NCI-H526 treated with DMSO at 0.1 percent for 48 hours (cell line): Measurements from ENCODE around the gene OR5T2.
"Not testable (repeated sequence)": the region's sequence is repeated elsewhere in the genome, so short reads cannot be mapped to it uniquely, and the experiment has no call there.

Experiments used
- DNase-seq: peaks from one replicate; lab custom pipeline; 2025; lab: John Stamatoyannopoulos, UW

OR5T2 gene

DNA sequence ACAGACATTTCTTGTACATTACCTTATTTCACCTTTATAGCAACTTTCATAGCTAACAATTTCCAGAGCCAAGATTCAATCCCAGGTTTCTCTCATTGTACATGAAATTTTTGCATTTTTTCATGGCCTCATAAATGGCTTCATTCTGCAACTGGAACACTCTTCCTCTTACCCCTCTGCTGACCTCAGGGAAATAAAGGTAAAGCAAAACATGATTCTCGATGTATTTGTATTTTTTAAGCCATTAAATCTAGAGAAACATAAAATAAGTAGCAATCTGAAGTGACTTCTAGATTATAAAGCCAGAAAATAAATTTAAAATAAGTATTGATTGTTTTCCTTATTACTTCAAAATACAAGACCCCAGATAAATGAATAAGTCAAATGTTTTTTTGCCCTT lies at the start of gene OR5T2:
Gene OR5T2, minus strand, starts transcription at position 101 of the 400 bp plus-strand sequence. CDS start 1,193 bp downstream, outside the sequence.
- DNase-seq, result no peak

DNA sequence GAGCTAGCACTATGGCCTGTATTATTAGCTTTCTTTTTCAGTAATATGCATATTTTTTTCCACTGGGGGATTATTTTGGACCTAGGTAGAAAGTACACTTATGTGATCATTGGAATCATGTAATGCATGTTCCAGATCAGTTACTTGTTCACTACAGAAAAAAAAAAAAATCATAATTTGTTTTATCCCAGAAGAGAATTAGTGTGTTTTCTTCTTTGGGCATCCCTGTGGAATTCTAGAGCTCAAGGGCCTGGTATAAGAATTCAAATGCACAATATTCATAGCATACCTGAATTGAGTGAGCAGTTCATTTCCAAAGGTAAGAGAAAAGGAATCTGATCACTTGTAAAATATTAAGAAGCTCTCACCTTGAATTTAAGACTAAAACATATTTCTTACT lies 39.8 kb upstream of the OR5T2 start, which contains the start of gene OR5T1:
Gene OR5T1, plus strand, starts transcription at position 301 of the 400 bp plus-strand sequence. CDS start 1,485 bp downstream, outside the sequence.
- no peak for DNase-seq

DNA sequence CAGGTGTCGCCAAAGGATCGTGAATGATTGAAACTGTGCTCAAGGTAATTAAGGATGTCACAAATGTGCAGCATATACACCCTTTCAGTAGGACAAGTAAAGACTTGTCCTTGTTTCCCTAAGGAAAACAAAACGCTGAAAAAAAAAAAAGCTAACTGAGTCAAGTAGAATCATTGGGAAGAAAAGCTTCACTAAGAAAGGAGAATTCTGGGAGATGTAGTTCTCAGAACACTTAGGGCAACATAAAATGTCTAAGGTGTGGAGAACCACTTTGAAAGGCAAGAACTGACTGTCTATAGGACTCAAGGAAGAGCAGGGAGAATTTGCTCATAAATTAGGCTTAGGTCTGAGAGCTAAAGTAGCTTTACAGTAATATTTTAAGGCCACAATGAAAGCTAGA lies 37.0 kb upstream of the OR5T2 start:
- DNase-seq, result no peak

DNA sequence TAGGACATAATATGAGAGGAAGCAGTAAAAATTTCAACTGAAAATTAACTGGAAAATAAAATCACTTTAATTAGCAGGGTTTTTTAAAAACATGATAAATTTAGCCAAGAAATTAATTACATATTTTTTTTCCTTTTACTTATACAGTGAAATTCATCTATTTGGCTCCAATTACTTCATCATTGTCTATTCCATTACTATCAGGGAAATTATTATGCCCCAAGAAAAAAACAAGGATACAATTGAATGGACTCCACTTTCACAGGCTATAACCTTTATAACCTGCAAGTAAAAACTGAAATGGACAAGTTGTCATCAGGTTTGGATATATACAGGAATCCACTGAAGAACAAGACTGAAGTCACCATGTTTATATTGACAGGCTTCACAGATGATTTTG lies 17.9 kb upstream of the OR5T2 start, which contains the start of gene OR5T3:
Gene OR5T3, plus strand, starts transcription at position 301 of the 400 bp plus-strand sequence. Its CDS starts 0 bp downstream, at position 301.
- no peak for DNase-seq

DNA sequence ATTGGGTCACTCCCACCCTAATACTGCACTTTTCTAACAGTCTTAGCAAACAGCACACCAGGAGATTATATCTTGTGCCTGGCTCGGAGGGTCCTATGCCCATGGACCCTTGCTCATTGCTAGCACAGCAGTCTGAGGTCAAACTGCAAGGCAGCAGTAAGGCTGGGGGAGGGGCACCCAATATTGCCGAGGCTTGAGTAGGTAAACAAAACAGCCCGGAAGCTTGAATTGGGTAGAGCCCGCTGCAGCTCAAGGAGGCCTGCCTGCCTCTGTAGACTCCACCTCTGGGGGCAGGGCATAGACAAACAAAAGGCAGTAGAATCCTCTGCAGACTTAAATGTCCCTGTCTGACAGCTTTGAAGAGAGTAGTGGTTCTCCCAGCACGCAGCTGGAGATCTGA lies 14.3 kb downstream of the OR5T2 start:
- not testable (repeated sequence) for DNase-seq

DNA sequence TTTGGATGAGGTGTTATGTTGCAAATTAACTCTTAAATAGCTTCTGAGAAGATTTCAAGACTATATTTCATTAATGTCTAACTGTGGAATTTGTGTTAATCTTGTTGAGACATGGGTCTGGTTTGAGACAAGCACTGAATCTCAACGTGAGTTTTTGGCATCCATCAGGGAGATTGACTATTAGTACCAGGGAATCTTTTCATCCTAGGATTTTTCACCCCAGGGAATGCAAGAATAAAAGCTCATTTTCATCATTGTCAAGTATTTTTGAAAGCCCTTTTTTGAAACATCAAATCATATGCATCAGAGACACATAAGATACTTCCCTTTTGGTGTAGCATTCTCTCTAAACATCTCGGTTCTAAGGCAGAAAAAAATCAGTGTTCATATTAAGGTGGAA lies 19.5 kb downstream of the OR5T2 start:
- no peak for DNase-seq

DNA sequence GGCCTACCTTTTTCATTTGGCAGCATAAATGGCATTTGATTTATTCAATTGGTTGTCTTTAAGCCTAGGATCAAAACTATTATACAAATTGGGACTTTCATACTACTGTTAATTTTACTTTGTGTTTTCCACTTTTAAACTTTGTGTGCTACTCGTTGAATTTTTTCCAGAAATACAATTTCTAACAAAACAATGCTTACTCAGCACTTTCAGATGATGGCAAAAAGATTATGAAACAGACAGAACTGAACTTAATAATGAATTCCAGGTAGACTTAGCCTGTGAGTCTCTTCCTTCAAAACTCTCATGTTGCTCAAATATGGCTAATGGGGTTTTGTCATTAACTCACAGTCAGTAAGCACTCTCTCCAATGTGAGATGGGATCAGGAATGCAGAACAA lies 26.3 kb downstream of the OR5T2 start:
- DNase-seq, result no peak

DNA sequence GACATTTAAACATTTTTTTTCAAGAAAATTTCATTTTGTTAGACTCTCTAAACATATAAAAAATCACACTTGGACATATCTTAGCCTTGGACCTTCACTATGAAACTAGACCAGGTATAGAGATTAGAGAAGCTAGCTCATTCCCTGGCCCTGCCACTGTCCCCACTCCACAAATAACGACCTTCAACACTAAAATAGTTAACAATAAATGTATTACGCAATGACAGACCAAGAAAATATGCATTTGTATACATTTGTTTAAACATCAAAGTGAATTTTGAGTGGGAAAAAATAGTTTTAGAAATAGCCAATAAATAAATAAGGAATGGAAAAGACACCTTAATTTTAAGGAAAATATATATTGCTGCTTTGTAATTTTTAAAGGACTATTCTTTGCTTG lies 36.7 kb downstream of the OR5T2 start:
- DNase-seq, result no peak

DNA sequence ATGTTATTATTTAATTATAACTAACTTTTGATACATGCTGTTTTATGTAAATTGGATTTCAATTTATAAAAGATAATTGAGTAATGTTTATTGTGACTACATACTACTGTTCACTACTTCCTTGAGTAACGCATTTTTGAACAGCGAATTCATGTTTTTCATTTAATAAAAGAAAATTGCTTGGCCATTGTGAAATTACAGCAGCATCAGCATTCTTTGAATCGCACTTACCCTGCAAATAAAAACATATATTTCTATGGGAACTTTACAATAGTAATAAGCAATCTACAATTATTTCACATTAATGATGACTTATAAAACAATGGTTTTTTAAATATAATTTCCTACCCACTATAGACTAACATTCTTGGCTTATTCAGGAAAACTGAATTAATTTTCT lies 37.4 kb downstream of the OR5T2 start:
- no peak for DNase-seq

DNA sequence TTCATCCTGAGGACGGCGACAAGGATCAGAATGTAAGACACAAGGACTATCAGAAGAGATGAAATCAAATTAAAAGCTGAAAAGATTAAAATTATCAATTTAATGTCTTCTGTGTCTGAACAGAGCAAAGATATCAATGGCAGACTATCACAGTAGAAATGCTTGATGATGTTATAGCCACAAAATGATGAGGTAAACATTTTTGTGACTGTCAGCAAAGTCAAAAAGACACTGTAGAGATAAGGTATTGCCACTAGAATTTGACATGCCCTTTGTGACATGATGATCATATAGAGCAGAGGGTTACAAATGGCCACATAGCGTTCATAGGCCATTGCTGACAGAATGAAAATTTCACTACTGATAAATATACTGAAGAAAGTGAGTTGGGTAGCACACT lies 45.5 kb downstream of the OR5T2 start:
- no peak for DNase-seq

DNA sequence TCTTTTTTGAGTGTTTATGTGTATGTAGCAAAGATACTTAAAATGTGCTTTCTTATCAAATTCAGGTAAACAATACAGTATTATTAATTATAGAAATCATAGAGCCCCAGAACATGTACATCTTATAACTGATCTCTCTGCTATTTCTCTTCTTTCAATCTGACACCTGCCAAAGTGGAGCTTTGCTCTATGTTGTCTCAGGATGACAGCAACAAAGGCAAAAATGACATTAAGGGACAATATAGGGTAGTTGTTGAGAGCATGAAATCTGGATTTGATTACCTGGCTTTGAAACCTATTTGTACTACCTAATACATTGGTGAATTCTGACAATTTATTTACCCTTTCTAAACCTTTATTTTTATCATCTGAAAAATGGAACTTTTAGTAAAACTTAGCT lies 50.6 kb downstream of the OR5T2 start:
- DNase-seq, result no peak
